ENCODE data around the gene RB1.
"Not testable (repeated sequence)": the region's sequence is repeated elsewhere in the genome, so short reads cannot be mapped to it uniquely, and the experiment has no call there.

Gene RB1

GRCh38 chr13:48448959-48449614 is 145.5 kb downstream of the RB1 start:
- DNase-seq (ENCODE audit: low read depth, low spot score), result no peak

GRCh38 chr13:48449656-48450055 is 146.1 kb downstream of the RB1 start:
- DNase-seq (ENCODE audit: low read depth, low spot score), result no peak

- not testable (repeated sequence) for DNase-seq (ENCODE audit: low read depth, low spot score)
Observed at GRCh38 chr13:48451196-48451595, 147.6 kb downstream of the RB1 start.

- no peak for DNase-seq (ENCODE audit: low read depth, low spot score)
Observed at GRCh38 chr13:48456546-48456945, 153.0 kb downstream of the RB1 start.

GRCh38 chr13:48457578-48458242 is 154.2 kb downstream of the RB1 start:
- no peak for DNase-seq (ENCODE audit: low read depth, low spot score)

GRCh38 chr13:48475230-48475629 is 171.7 kb downstream of the RB1 start:
- DNase-seq (ENCODE audit: low read depth, low spot score), result no peak

GRCh38 chr13:48476215-48476614 is 172.7 kb downstream of the RB1 start:
- DNase-seq (ENCODE audit: low read depth, low spot score), result no peak

GRCh38 chr13:48476686-48477085 is 173.1 kb downstream of the RB1 start:
- no peak for DNase-seq (ENCODE audit: low read depth, low spot score)

- no peak for DNase-seq (ENCODE audit: low read depth, low spot score)
Observed at GRCh38 chr13:48477191-48477855, 173.8 kb downstream of the RB1 start.

- DNase-seq (ENCODE audit: low read depth, low spot score), result no peak
Observed at GRCh38 chr13:48478391-48478790, 174.8 kb downstream of the RB1 start.

- no peak for DNase-seq (ENCODE audit: low read depth, low spot score)
Observed at GRCh38 chr13:48483575-48483974, 180.0 kb downstream of the RB1 start.

- DNase-seq (ENCODE audit: low read depth, low spot score), result no peak
Observed at GRCh38 chr13:48485432-48485831, 181.9 kb downstream of the RB1 start.

- DNase-seq (ENCODE audit: low read depth, low spot score), result no peak
Observed at GRCh38 chr13:48486362-48486761, 182.8 kb downstream of the RB1 start.

- DNase-seq (ENCODE audit: low read depth, low spot score), result no peak
Observed at GRCh38 chr13:48486836-48487235, 183.3 kb downstream of the RB1 start.

GRCh38 chr13:48487968-48488367 is 184.4 kb downstream of the RB1 start:
- no peak for DNase-seq (ENCODE audit: low read depth, low spot score)

GRCh38 chr13:48488995-48489394 is 185.4 kb downstream of the RB1 start:
- no peak for DNase-seq (ENCODE audit: low read depth, low spot score)

GRCh38 chr13:48489666-48490065 is 186.1 kb downstream of the RB1 start:
- DNase-seq (ENCODE audit: low read depth, low spot score), result no peak

GRCh38 chr13:48490241-48490640 is 186.7 kb downstream of the RB1 start:
- no peak for DNase-seq (ENCODE audit: low read depth, low spot score)

- no peak for DNase-seq (ENCODE audit: low read depth, low spot score)
Observed at GRCh38 chr13:48491423-48492095, 188.0 kb downstream of the RB1 start.

GRCh38 chr13:48492096-48492440 is 188.5 kb downstream of the RB1 start:
- DNase-seq (ENCODE audit: low read depth, low spot score), result no peak

- DNase-seq (ENCODE audit: low read depth, low spot score), result peak; percentile 44
Observed at GRCh38 chr13:48492470-48493065, 189.0 kb downstream of the RB1 start.

All from activated CD4-positive, CD25-positive, alpha-beta regulatory T cell treated with anti-CD3 and anti-CD28 coated beads, Interleukin-2, amount 50 U/mL, for 16 hours (primary cell).